OCI-LY7 (cell line): ENCODE measurements around the gene WIPF1. TPM values are rescaled to one million over a fixed set of nuclear protein-coding genes. Genes with fewer than 3 reads are reported as not detected.
A peak's percentile ranks its signal among the peaks of the same experiment; 100 is the strongest.

Experiments used
- BruUV-seq: library from RNA; stranded (reverse); fragments of 400-500 nt; replicated peaks from 2 replicates; lab custom pipeline; 2021; lab: Mats Ljungman, UMichigan
- CTCF ChIA-PET: fragments of 300-600 bp; sonication (Branson Sonifier 250); formaldehyde crosslinking; loops from one replicate; lab custom pipeline; 2022; ENCODE audit warnings: antibody characterized with exemption; ENCODE audit not compliant: unreplicated experiment; lab: Charles Lee
- POLR2A ChIA-PET: fragments of 300-600 bp; sonication (Branson Sonifier 250); formaldehyde crosslinking; loops from one replicate; lab custom pipeline; 2022; ENCODE audit warnings: antibody characterized with exemption; lab: Charles Lee
- DNase-seq: peaks from one replicate; pipeline ENCODE4 v3.0.0-alpha.2; 2015; ENCODE audit warnings: low spot score
- H2AFZ ChIP-seq: fragments of 200-600 bp; sonication (generic), shearing (Covaris generic); 2 replicates; pipeline ENCODE4 v1.6.1; 2014; ENCODE audit warnings: mild to moderate bottlenecking, antibody characterized with exemption, low read length, moderate library complexity
- H3K27ac ChIP-seq: fragments of 200-600 bp; sonication (generic); 2 replicates; pipeline ENCODE4 v1.5.1; 2014; ENCODE audit warnings: mixed run types, low read depth, mild to moderate bottlenecking, moderate library complexity, low read length, inconsistent platforms; ENCODE audit not compliant: poor library complexity, severe bottlenecking
- H3K36me3 ChIP-seq: fragments of 200-600 bp; sonication (generic); 2 replicates; pipeline ENCODE4 v1.6.1; 2014; ENCODE audit warnings: mild to moderate bottlenecking, antibody characterized with exemption, low read length, moderate library complexity, mixed read lengths; ENCODE audit not compliant: insufficient read depth
- H3K4me1 ChIP-seq: fragments of 200-600 bp; sonication (generic); 2 replicates; pipeline ENCODE4 v1.5.1; 2014; ENCODE audit warnings: mild to moderate bottlenecking, low read length; ENCODE audit not compliant: insufficient read depth, poor library complexity, severe bottlenecking
- H3K4me2 ChIP-seq: fragments of 200-600 bp; sonication (generic); 2 replicates; pipeline ENCODE4 v1.6.1; 2014; ENCODE audit warnings: mild to moderate bottlenecking, low read length
- H3K4me3 ChIP-seq: fragments of 200-600 bp; sonication (generic); 2 replicates; pipeline ENCODE4 v1.5.1; 2014; ENCODE audit warnings: mild to moderate bottlenecking, low read depth, low read length; ENCODE audit not compliant: poor library complexity, severe bottlenecking
- H3K79me2 ChIP-seq: fragments of 200-600 bp; sonication (generic); 2 replicates; pipeline ENCODE4 v1.6.1; 2016; ENCODE audit warnings: low read depth, mild to moderate bottlenecking, low read length, moderate library complexity, mixed read lengths; ENCODE audit not compliant: insufficient read depth
- H3K9me2 ChIP-seq: fragments of 200-600 bp; sonication (generic); 2 replicates; pipeline ENCODE4 v1.6.1; 2016; ENCODE audit warnings: mild to moderate bottlenecking, low read length, mixed read lengths; ENCODE audit not compliant: insufficient read depth
- H3K9me3 ChIP-seq: fragments of 200-600 bp; sonication (generic); 2 replicates; pipeline ENCODE4 v1.6.1; 2014; ENCODE audit warnings: mild to moderate bottlenecking, mixed run types, low read length, mixed read lengths
- H4K20me1 ChIP-seq: fragments of 200-600 bp; sonication (generic); 2 replicates; pipeline ENCODE4 v1.6.1; 2014; ENCODE audit warnings: mild to moderate bottlenecking, antibody characterized with exemption, low read length, moderate library complexity, mixed read lengths; ENCODE audit not compliant: insufficient read depth
- EZH2phosphoT487 ChIP-seq: fragments of 200-600 bp; sonication (generic); IDR thresholded peaks from 2 replicates; pipeline ENCODE4 v1.6.1; 2018; ENCODE audit warnings: low read depth, borderline replicate concordance, mild to moderate bottlenecking, mixed run types, antibody characterized with exemption, low read length, moderate library complexity, mixed read lengths
- intact Hi-C: fragments of 100-400 bp; cut with micrococcal nuclease; formaldehyde crosslinking; loops from one replicate; pipeline ENCODE4 v1.10.0; 2022; ENCODE audit not compliant: unreplicated experiment
- total RNA-seq, 2 experiments: library from RNA; depleted of rRNA in 1 of 2; stranded (reverse); fragments of >200 nt in 1 of 2; shearing (Covaris generic) in 1 of 2; gene quantifications; 2 replicates each; pipeline ENCODE4 v1.2.3, GENCODE V29; 2014 to 2022
- TF ChIP-seq, protein P1 (sequence below): fragments of 200-600 bp; sonication (generic); conservative IDR thresholded peaks from 2 replicates; pipeline ENCODE4 v1.5.1; 2014; ENCODE audit warnings: mild to moderate bottlenecking, antibody characterized with exemption, low read length, moderate library complexity, mixed read lengths

WIPF1 gene
- total RNA-seq, 2 experiments from 2014 or later = 27.1 to 192 TPM

- H3K4me2 ChIP-seq = no peak overlapping the region
- H3K4me1 ChIP-seq = peaks cover 8% of the 10 kb centered on the region
- H3K36me3 ChIP-seq = peaks cover 100% of the 10 kb centered on the region
- ChIA-PET CTCF (interaction anchor here (0.8 to 1.4 kb wide), 2 partner anchors 19 to 56 kb away, joined by 3 to 4 read pairs; partner anchors contain the start of gene WIPF1), POLR2A (interaction anchor here (1.1 to 3.8 kb wide), 4 partner anchors 15 to 33 kb away, joined by 3 to 21 read pairs (median 6); partner anchors contain the start of gene WIPF1)
- no peak overlapping the region for H3K27ac ChIP-seq
- no peak for TF ChIP-seq EZH2phosphoT487
- TF ChIP-seq, protein P1, sequence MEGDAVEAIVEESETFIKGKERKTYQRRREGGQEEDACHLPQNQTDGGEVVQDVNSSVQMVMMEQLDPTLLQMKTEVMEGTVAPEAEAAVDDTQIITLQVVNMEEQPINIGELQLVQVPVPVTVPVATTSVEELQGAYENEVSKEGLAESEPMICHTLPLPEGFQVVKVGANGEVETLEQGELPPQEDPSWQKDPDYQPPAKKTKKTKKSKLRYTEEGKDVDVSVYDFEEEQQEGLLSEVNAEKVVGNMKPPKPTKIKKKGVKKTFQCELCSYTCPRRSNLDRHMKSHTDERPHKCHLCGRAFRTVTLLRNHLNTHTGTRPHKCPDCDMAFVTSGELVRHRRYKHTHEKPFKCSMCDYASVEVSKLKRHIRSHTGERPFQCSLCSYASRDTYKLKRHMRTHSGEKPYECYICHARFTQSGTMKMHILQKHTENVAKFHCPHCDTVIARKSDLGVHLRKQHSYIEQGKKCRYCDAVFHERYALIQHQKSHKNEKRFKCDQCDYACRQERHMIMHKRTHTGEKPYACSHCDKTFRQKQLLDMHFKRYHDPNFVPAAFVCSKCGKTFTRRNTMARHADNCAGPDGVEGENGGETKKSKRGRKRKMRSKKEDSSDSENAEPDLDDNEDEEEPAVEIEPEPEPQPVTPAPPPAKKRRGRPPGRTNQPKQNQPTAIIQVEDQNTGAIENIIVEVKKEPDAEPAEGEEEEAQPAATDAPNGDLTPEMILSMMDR = peak; percentile 92
- no peaks in the 10 kb centered on the region for H3K9me2 ChIP-seq
- no peak overlapping the region for H3K4me3 ChIP-seq
- H2AFZ ChIP-seq = no peak overlapping the region
- BruUV-seq = no TSS peak
- peaks cover 9% of the 10 kb centered on the region; the same call in 1 of the 2 replicates for H3K79me2 ChIP-seq
- no peaks in the 10 kb centered on the region for H4K20me1 ChIP-seq
- peak; percentile 69 for DNase-seq
- H3K9me3 ChIP-seq = no peaks in the 10 kb centered on the region
- intact Hi-C loops = loop anchor here (1.0 kb wide), 3 partner anchors 25 to 110 kb away; no protein-coding TSS in a partner anchor
These were observed 19.5 kb downstream of the WIPF1 start for GRCh38 chr2:174577967-174578589.

GRCh38 chr2:174575124-174575776, 22.4 kb downstream of the WIPF1 start:
- CTCF ChIA-PET = no interaction called here
- Histone ChIP-seq H3K79me2 (peaks cover 8% of the 10 kb centered on the region; the same call in 1 of the 2 replicates), H3K9me2 (no peaks in the 10 kb centered on the region), H2AFZ (no peak overlapping the region), H3K4me3 (no peak overlapping the region), H3K9me3 (no peaks in the 10 kb centered on the region), H3K4me1 (peaks cover 8% of the 10 kb centered on the region), H3K27ac (no peak overlapping the region), H3K36me3 (peaks cover 100% of the 10 kb centered on the region), H4K20me1 (no peaks in the 10 kb centered on the region), H3K4me2 (no peak overlapping the region)
- intact Hi-C loops = no loop called here
- POLR2A ChIA-PET = interaction anchor here (0.6 to 1.8 kb wide), 5 partner anchors 9 to 857 kb away, joined by 3 to 5 read pairs (median 4); partner anchors contain the start of gene GPR155
- no peak for DNase-seq
- TF ChIP-seq EZH2phosphoT487 = no peak
- TF ChIP-seq, protein P1 = no peak
- no TSS peak for BruUV-seq
